ENCODE data around the gene RRP9. TPM values are rescaled to one million over a fixed set of nuclear protein-coding genes. Genes with fewer than 3 reads are reported as not detected.
"Not testable (repeated sequence)": the region's sequence is repeated elsewhere in the genome, so short reads cannot be mapped to it uniquely, and the experiment has no call there.

The RRP9 gene
- total RNA-seq: 10 to 100 TPM; 29.2 to 29.6 TPM

GRCh38 chr3:51941798-51942602 lies at the start of gene RRP9, which contains the start of gene PARP3:
RRP9 (minus strand) TSS chr3:51941904; CDS start chr3:51941867, 37 bp downstream.
PARP3 (plus strand) TSS chr3:51942363; CDS start chr3:51943356, 993 bp downstream.
- ChIA-PET CTCF (interaction anchor here (0.6 to 5.5 kb wide), 43 partner anchors 9 to 439 kb away, joined by 3 to 54 read pairs (median 4); partner anchors contain the start of genes ABHD14A, ABHD14B, ACY1 and DUSP7), POLR2A (interaction anchor here (0.6 to 1.3 kb wide), 14 partner anchors 24 to 556 kb away, joined by 3 to 6 read pairs (median 3); partner anchors contain the start of genes ABHD14A, ABHD14B, ACY1 and MANF)
- Mint-ChIP-seq H3K36me3 (ENCODE audit: low read depth) (peaks cover 17% of the 10 kb centered on the region), H3K27ac (peak within 1 kb of the TSS; percentile 89), H3K4me1 (ENCODE audit: low read depth) (peaks cover 54% of the 10 kb centered on the region), H3K27me3 (ENCODE audit: low read depth) (no peaks in the 10 kb centered on the region), H3K4me3 (peak within 1 kb of the TSS; percentile 81), H3K9me3 (ENCODE audit: insufficient read depth) (no peaks in the 10 kb centered on the region)
- peak; percentile 100 for DNase-seq
- ATAC-seq: peak; percentile 93

GRCh38 chr3:51990501-51990971 lies 48.8 kb upstream of the RRP9 start:
- ChIA-PET POLR2A (interaction anchor here (5.6 kb wide), 1 partner anchor 7 kb away, joined by 65 read pairs; the partner anchor contains the start of gene ACY1), CTCF (interaction anchor here (1.6 to 1.8 kb wide), 2 partner anchors 16 to 49 kb away, joined by 6 read pairs; partner anchors contain the start of genes ABHD14A, ABHD14B and RRP9)
- DNase-seq; H3K27ac Mint-ChIP-seq; ATAC-seq; H3K27me3 Mint-ChIP-seq (ENCODE audit: low read depth); H3K9me3 Mint-ChIP-seq (ENCODE audit: insufficient read depth); H3K4me3 Mint-ChIP-seq: not testable (repeated sequence)
- H3K36me3 Mint-ChIP-seq (ENCODE audit: low read depth): peaks cover 42% of the 10 kb centered on the region
- peaks cover 38% of the 10 kb centered on the region for H3K4me1 Mint-ChIP-seq (ENCODE audit: low read depth)

GRCh38 chr3:51988286-51989146 lies 46.8 kb upstream of the RRP9 start:
- Mint-ChIP-seq H3K27me3 (ENCODE audit: low read depth) (no peaks in the 10 kb centered on the region), H3K36me3 (ENCODE audit: low read depth) (peaks cover 22% of the 10 kb centered on the region), H3K4me1 (ENCODE audit: low read depth) (peaks cover 30% of the 10 kb centered on the region), H3K27ac (peak overlapping the region; percentile 62), H3K4me3 (no peak overlapping the region), H3K9me3 (ENCODE audit: insufficient read depth) (no peaks in the 10 kb centered on the region)
- POLR2A ChIA-PET: no interaction called here
- CTCF ChIA-PET: no interaction called here
- DNase-seq (no peak), ATAC-seq (no peak)

GRCh38 chr3:51987568-51987967 lies 45.9 kb upstream of the RRP9 start:
- CTCF ChIA-PET: interaction anchor here (1.7 kb wide), 1 partner anchor 14 kb away, joined by 5 read pairs; the partner anchor contains the start of gene ABHD14B
- Mint-ChIP-seq H3K27ac (no peak overlapping the region), H3K4me3 (no peak overlapping the region), H3K4me1 (ENCODE audit: low read depth) (peaks cover 28% of the 10 kb centered on the region), H3K27me3 (ENCODE audit: low read depth) (no peaks in the 10 kb centered on the region), H3K36me3 (ENCODE audit: low read depth) (peaks cover 15% of the 10 kb centered on the region), H3K9me3 (ENCODE audit: insufficient read depth) (no peaks in the 10 kb centered on the region)
- POLR2A ChIA-PET: interaction anchor here (1.7 kb wide), 1 partner anchor 8 kb away, joined by 8 read pairs; the partner anchor contains the start of gene RPL29
- DNase-seq (no peak), ATAC-seq (no peak)

DNA sequence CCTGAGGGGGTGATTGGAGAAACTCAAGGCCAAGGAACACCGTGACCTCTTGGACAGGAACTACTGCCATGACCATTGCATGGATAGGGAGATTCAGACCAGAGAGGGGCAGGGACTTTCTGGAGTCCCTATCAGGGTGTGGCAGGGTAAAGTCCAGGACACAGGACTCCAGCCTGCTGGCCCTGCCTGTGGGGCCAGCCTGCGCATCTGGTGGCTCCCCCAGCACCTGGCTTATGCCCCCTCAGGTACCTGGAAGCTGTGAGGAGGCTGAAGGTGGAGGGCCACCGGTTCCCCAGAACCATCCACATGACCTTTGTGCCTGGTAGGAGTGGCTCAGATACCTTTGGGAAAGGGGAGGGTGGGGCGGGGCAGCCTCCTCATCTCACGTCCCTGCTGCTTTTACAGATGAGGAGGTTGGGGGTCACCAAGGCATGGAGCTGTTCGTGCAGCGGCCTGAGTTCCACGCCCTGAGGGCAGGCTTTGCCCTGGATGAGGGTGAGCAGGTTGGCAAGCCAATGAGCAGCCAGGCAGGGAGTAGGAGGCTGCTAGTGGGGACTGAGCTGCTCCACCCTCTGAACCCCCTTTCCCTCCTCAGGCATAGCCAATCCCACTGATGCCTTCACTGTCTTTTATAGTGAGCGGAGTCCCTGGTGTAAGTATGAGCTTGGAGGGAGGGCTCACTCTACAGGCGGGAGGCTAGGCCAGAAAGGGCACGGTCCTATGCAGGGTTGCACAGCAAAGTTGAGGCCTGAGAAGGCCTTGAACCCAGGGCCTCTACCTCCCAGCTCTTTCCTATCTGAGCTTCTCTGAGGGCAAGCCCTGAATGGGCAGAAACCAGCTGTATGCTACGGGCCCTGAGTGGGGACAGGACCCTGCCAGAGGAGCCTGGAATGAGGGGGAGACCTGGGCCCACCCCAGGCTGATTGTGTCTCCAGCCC lies 44.6 kb upstream of the RRP9 start:
- ChIA-PET POLR2A (interaction anchor here (1.7 kb wide), 1 partner anchor 9 kb away, joined by 8 read pairs; the partner anchor contains the start of gene RPL29), CTCF (interaction anchor here (0.9 to 1.7 kb wide), 3 partner anchors 12 to 33 kb away, joined by 3 to 5 read pairs (median 3); partner anchors contain the start of gene ABHD14B)
- Mint-ChIP-seq H3K36me3 (ENCODE audit: low read depth) (peaks cover 6% of the 10 kb centered on the region), H3K27me3 (ENCODE audit: low read depth) (no peaks in the 10 kb centered on the region), H3K27ac (peak overlapping the region; percentile 13), H3K4me3 (no peak overlapping the region), H3K4me1 (ENCODE audit: low read depth) (peaks cover 25% of the 10 kb centered on the region), H3K9me3 (ENCODE audit: insufficient read depth) (no peaks in the 10 kb centered on the region)
- no peak for DNase-seq
- no peak for ATAC-seq

- H3K27ac Mint-ChIP-seq: no peak overlapping the region
- ATAC-seq: no peak
- no peak for DNase-seq
- H3K9me3 Mint-ChIP-seq (ENCODE audit: insufficient read depth): no peaks in the 10 kb centered on the region
- CTCF ChIA-PET: interaction anchor here (1.3 to 3.8 kb wide), 2 partner anchors 9 to 16 kb away, joined by 4 to 36 read pairs; partner anchors contain the start of gene RPL29
- peaks cover 28% of the 10 kb centered on the region for H3K4me1 Mint-ChIP-seq (ENCODE audit: low read depth)
- no peaks in the 10 kb centered on the region for H3K27me3 Mint-ChIP-seq (ENCODE audit: low read depth)
- no peak overlapping the region for H3K4me3 Mint-ChIP-seq
- peaks cover 5% of the 10 kb centered on the region for H3K36me3 Mint-ChIP-seq (ENCODE audit: low read depth)
- POLR2A ChIA-PET: interaction anchor here (4.0 kb wide), 1 partner anchor 8 kb away, joined by 65 read pairs; the partner anchor contains the start of gene RPL29
These were observed 43.4 kb upstream of the RRP9 start for GRCh38 chr3:51985063-51985462.

DNA sequence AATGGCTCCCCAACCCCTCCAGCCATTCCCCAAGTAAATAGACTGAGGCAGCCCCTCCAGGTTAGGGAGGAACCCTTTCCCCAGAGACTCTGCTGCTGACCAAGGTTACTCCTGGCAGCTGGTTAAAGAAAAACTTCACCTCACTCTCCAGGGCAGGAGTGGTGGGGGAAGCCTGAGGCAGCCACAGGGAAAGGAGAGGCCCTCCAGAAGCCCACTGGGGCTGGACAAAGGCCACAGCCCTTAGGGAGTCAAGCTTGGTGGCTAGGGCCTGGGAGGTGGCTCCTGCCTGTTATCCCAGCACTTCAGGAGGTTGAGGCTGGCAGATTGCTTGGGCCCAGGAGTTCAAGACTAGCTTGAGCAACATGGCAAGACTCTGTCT lies 42.6 kb upstream of the RRP9 start:
- CTCF ChIA-PET: interaction anchor here (1.3 to 3.8 kb wide), 4 partner anchors 10 to 42 kb away, joined by 4 to 57 read pairs (median 28); partner anchors contain the start of genes ABHD14A, ABHD14B, PARP3 and RPL29
- Mint-ChIP-seq H3K4me1 (ENCODE audit: low read depth) (peaks cover 28% of the 10 kb centered on the region), H3K36me3 (ENCODE audit: low read depth) (peaks cover 5% of the 10 kb centered on the region), H3K9me3 (ENCODE audit: insufficient read depth) (no peaks in the 10 kb centered on the region), H3K4me3 (peak overlapping the region; percentile 96), H3K27ac (peak overlapping the region; percentile 93), H3K27me3 (ENCODE audit: low read depth) (no peaks in the 10 kb centered on the region)
- ATAC-seq: no peak
- POLR2A ChIA-PET: interaction anchor here (2.3 to 4.0 kb wide), 2 partner anchors 9 to 10 kb away, joined by 19 to 65 read pairs; partner anchors contain the start of genes ABHD14A, ABHD14B and RPL29
- no peak for DNase-seq

GRCh38 chr3:51983578-51984268 lies 42.0 kb upstream of the RRP9 start:
- Mint-ChIP-seq H3K27me3 (ENCODE audit: low read depth) (no peaks in the 10 kb centered on the region), H3K9me3 (ENCODE audit: insufficient read depth) (no peaks in the 10 kb centered on the region), H3K36me3 (ENCODE audit: low read depth) (peaks cover 5% of the 10 kb centered on the region), H3K4me3 (peak overlapping the region; percentile 96), H3K4me1 (ENCODE audit: low read depth) (peaks cover 28% of the 10 kb centered on the region), H3K27ac (peak overlapping the region; percentile 93)
- DNase-seq: no peak
- POLR2A ChIA-PET: interaction anchor here (0.8 to 4.0 kb wide), 7 partner anchors 10 to 340 kb away, joined by 3 to 65 read pairs (median 4); partner anchors contain the start of genes ABHD14A, ABHD14B, PARP3 and RPL29
- CTCF ChIA-PET: interaction anchor here (0.6 to 3.8 kb wide), 11 partner anchors 10 to 290 kb away, joined by 3 to 57 read pairs (median 9); partner anchors contain the start of genes ABHD14A, ABHD14B, DUSP7 and PARP3
- ATAC-seq: peak; percentile 1

DNA sequence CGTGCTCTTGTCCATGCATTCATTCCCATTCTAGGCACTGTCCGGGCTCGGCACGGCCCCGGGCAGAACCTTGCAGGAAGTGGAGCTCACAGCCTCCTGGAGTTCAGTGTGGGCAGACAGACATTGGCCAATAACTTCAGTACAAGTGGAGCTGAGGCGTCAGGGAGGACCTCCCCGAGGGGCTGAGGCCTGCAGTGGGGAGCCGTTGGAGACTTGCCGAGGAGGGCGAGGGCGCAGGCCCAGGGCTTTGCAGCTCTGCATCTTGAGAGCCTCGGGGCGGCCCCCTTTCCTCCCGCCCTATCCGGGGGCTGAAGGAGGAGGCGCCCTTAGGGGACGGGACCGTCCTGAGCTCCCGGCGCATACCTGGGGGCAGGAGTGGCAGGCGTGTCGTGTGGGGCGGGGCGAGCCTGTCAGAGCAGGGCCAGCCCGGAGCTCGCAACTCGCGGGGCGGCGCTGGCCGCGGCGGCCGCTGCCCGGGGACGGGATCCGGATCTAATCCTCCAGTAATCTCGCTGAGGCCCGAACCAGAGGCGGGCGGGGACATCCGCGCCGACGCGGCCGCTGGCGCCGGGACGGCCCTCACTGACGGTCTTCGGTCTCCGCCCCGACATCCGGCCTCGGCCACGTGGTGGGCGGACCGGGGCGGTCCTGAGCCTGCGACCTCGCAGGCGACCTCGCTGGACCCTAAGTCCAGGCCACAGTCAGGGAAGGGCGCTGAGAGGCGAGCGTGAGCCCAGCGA lies 41.3 kb upstream of the RRP9 start, which contains the start of gene ACY1:
TSS of gene ACY1 (plus strand) at position 698 of the 740 bp plus-strand sequence. CDS start 530 bp downstream, outside the sequence.
- peaks cover 28% of the 10 kb centered on the region for H3K4me1 Mint-ChIP-seq (ENCODE audit: low read depth)
- peak; percentile 85 for ATAC-seq
- ChIA-PET CTCF (interaction anchor here (0.6 to 3.8 kb wide), 12 partner anchors 9 to 289 kb away, joined by 3 to 57 read pairs (median 8); partner anchors contain the start of genes ABHD14A, ABHD14B, DUSP7 and PARP3), POLR2A (interaction anchor here (0.8 to 4.0 kb wide), 8 partner anchors 9 to 340 kb away, joined by 3 to 65 read pairs (median 4); partner anchors contain the start of genes ABHD14A, ABHD14B, PARP3 and RPL29)
- peaks cover 5% of the 10 kb centered on the region for H3K36me3 Mint-ChIP-seq (ENCODE audit: low read depth)
- H3K27me3 Mint-ChIP-seq (ENCODE audit: low read depth): no peaks in the 10 kb centered on the region
- peak within 1 kb of the TSS; percentile 93 for H3K27ac Mint-ChIP-seq
- H3K4me3 Mint-ChIP-seq: peak within 1 kb of the TSS; percentile 96
- peak; percentile 78 for DNase-seq
- H3K9me3 Mint-ChIP-seq (ENCODE audit: insufficient read depth): no peaks in the 10 kb centered on the region

Data from activated CD8-positive, alpha-beta T cell treated with anti-CD3 and anti-CD28 coated beads, Interleukin-2, amount 10 ng/mL, durations not matched to agents 7 days and 5 days (primary cell).